ENCODE measurements around the gene SERPINF2. TPM values are rescaled to one million over a fixed set of nuclear protein-coding genes. Genes with fewer than 3 reads are reported as not detected.

SERPINF2 gene
- total RNA-seq, 1 experiment from 2014 or later: 0.68 TPM

DNA sequence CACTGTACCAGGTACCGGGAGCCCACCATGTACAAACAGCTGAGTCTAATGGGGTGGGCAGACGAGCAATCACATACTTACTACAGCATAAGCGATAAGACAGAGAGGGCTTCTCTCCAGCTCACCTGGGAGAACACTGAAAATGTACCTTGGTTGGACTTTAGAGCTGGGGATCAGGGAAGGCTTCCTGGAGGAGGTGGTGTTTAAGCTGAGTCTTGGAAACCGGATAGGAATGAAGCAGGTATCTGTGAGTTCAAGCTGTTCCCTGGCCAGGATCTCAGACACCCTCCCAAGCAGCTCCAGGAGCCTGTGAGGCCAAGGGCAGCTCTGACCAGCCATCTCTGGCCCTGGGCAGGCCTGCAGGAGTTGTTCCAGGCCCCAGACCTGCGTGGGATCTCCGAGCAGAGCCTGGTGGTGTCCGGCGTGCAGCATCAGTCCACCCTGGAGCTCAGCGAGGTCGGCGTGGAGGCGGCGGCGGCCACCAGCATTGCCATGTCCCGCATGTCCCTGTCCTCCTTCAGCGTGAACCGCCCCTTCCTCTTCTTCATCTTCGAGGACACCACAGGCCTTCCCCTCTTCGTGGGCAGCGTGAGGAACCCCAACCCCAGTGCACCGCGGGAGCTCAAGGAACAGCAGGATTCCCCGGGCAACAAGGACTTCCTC lies 11.2 kb downstream of the SERPINF2 start:
- Histone ChIP-seq H3K9me3 (ENCODE audit: control insufficient read depth, low read depth, low read length) (no peaks in the 10 kb centered on the region), H2BK120ac (ENCODE audit: low read depth, low read length, poor library complexity, severe bottlenecking) (no peak overlapping the region), H3K79me2 (ENCODE audit: insufficient read depth, low read length) (no peaks in the 10 kb centered on the region), H3K4me1 (ENCODE audit: insufficient read depth, low read length) (no peaks in the 10 kb centered on the region), H3K27ac (ENCODE audit: insufficient read length, low read depth, low read length) (no peak overlapping the region), H3K14ac (ENCODE audit: insufficient read depth, low read length) (no peak overlapping the region), H2BK20ac (ENCODE audit: low read depth, low read length, poor library complexity, severe bottlenecking) (no peak overlapping the region), H2BK15ac (ENCODE audit: low read depth, low read length) (no peak overlapping the region), H2BK5ac (ENCODE audit: insufficient read length, low read length) (no peak overlapping the region), H4K91ac (ENCODE audit: insufficient read length, low read depth, low read length) (no peak overlapping the region), H3T11ph (ENCODE audit: low read length) (no peak overlapping the region), H4K20me1 (ENCODE audit: control insufficient read depth, insufficient read depth, insufficient read length) (no peaks in the 10 kb centered on the region), H3K4ac (ENCODE audit: low read depth, low read length) (no peak overlapping the region), H3K18ac (ENCODE audit: insufficient read length, low read depth, low read length) (no peak overlapping the region), H4K5ac (ENCODE audit: insufficient read length, low read depth, low read length) (no peak overlapping the region), H2AK5ac (ENCODE audit: insufficient read length, low read length) (no peak overlapping the region), H2BK12ac (ENCODE audit: insufficient read length, low read depth, low read length) (no peak overlapping the region), H3K79me1 (ENCODE audit: insufficient read depth, low read depth, low read length, poor library complexity, severe bottlenecking) (no peaks in the 10 kb centered on the region), H3K4me2 (ENCODE audit: insufficient read depth, insufficient read length, low read length) (no peak overlapping the region), H3K23ac (ENCODE audit: insufficient read length, low read depth, low read length) (no peak overlapping the region), H3K9ac (ENCODE audit: extremely low read depth, insufficient read length, low read length) (no peak overlapping the region), H4K8ac (replicated peaks; ENCODE audit: insufficient read length, low read depth, low read length) (no peak overlapping the region), H3K56ac (ENCODE audit: insufficient read length, low read depth, low read length) (no peak overlapping the region), H3K27me3 (ENCODE audit: insufficient read depth, low read length) (no peaks in the 10 kb centered on the region), H2AFZ (ENCODE audit: low read length) (no peak overlapping the region), H3K23me2 (ENCODE audit: insufficient read length, low read depth, low read length, poor library complexity, severe bottlenecking) (no peaks in the 10 kb centered on the region)
- no peaks in the 10 kb centered on the region for H3K36me3 Mint-ChIP-seq (ENCODE audit: insufficient read depth in 1 of 3, low read depth in 3 of 3)
- WGBS (ENCODE audit: extremely low coverage, insufficient read length, low lambda C conversion rate): no CpG with 5 or more reads among the region's 23 CpGs
- no peaks in the 10 kb centered on the region for H3K9me3 Mint-ChIP-seq
- DNase-seq: no peak
- H3K27ac Mint-ChIP-seq: no peak overlapping the region
- H3K4me1 Mint-ChIP-seq: peaks cover 23 to 28% of the 10 kb centered on the region in 2 experiments
- TF ChIP-seq, protein P1, sequence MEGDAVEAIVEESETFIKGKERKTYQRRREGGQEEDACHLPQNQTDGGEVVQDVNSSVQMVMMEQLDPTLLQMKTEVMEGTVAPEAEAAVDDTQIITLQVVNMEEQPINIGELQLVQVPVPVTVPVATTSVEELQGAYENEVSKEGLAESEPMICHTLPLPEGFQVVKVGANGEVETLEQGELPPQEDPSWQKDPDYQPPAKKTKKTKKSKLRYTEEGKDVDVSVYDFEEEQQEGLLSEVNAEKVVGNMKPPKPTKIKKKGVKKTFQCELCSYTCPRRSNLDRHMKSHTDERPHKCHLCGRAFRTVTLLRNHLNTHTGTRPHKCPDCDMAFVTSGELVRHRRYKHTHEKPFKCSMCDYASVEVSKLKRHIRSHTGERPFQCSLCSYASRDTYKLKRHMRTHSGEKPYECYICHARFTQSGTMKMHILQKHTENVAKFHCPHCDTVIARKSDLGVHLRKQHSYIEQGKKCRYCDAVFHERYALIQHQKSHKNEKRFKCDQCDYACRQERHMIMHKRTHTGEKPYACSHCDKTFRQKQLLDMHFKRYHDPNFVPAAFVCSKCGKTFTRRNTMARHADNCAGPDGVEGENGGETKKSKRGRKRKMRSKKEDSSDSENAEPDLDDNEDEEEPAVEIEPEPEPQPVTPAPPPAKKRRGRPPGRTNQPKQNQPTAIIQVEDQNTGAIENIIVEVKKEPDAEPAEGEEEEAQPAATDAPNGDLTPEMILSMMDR (conservative IDR thresholded peaks at IDR 0.05): no peak
- no peaks in the 10 kb centered on the region; the same call in none of the 2 replicates for H3K27me3 Mint-ChIP-seq (ENCODE audit: low read depth)
- no peak overlapping the region for H3K4me3 Mint-ChIP-seq
